Ovary (tissue), 9 donors: ENCODE data around the gene ADAM10. TPM values are rescaled to one million over a fixed set of nuclear protein-coding genes. Genes with fewer than 3 reads are reported as not detected.
A peak's percentile ranks its signal among the peaks of the same experiment; 100 is the strongest.

Source experiments
- DNase-seq, 5 donors: peaks; one replicate each; pipeline ENCODE4 v3.0.0-alpha.2; 2019 to 2020
- H3K27ac ChIP-seq, 2 donors: fragments of 200-600 bp; one replicate each; pipeline versions ENCODE4 v1.5.1 to v1.8.0; 2019 to 2022
- H3K27me3 ChIP-seq: fragments of 200-600 bp; one replicate; pipeline ENCODE4 v1.8.0; 2022
- H3K36me3 ChIP-seq: fragments of 200-600 bp; sonication (generic); one replicate; pipeline ENCODE4 v1.5.1; 2019
- H3K4me1 ChIP-seq: one replicate; pipeline ENCODE4 v1.8.1; 2013; ENCODE audit warnings: mild to moderate bottlenecking, moderate library complexity; ENCODE audit not compliant: insufficient read depth
- H3K4me3 ChIP-seq: fragments of 200-600 bp; sonication (generic); one replicate; pipeline ENCODE4 v1.5.1; 2017
- H3K9me3 ChIP-seq, 2 donors: fragments of 200-600 bp in 1 of 2; sonication (generic) in 1 of 2; one replicate each; pipeline versions ENCODE4 v1.5.1 to v1.8.1; 2013 to 2019; ENCODE audit warnings: mild to moderate bottlenecking in 1 of 2, moderate library complexity in 1 of 2
- CTCF ChIP-seq, 3 donors: fragments of 450-650 bp in 2 of 3; fragments of 200-600 bp in 1 of 3; IDR thresholded peaks; one replicate each; pipeline versions ENCODE4 v1.5.1 to v1.8.0; 2016 to 2022; ENCODE audit warnings: antibody characterized with exemption in 3 of 3, mild to moderate bottlenecking in 1 of 3
- EP300 ChIP-seq: sonication (generic); formaldehyde crosslinking; IDR thresholded peaks from one replicate; pipeline ENCODE4 v1.6.1; 2017; ENCODE audit warnings: antibody characterized with exemption
- POLR2A ChIP-seq: fragments of 450-650 bp; IDR thresholded peaks from one replicate; pipeline ENCODE4 v1.6.1; 2017; ENCODE audit warnings: antibody characterized with exemption, mild to moderate bottlenecking, moderate library complexity
- WGBS, 3 donors: extraction: QIAGEN DNeasy Blood & Tissue Kit in 1 of 3; methylation state at CpG; one replicate each; pipeline versions ENCODE4 v1.1.5 to v1.1.7; 2013 to 2017; 5-methylcytosine and 5-hydroxymethylcytosine counted together
- intact Hi-C, 4 donors: fragments of 100-400 bp; cut with DNase I; formaldehyde crosslinking; loops; one replicate each; pipeline versions ENCODE4 v1.11.0 to v1.15.1; 2022 to 2023
- polyA plus RNA-seq, 2 donors: library from polyadenylated mRNA; stranded (reverse); fragments of 200-250 nt in 1 of 2; fragments of 350-450 nt in 1 of 2; fragmentation: Illumina TruSeq in 1 of 2; extraction: RNeasy Lipid Tissue Mini Kit (QIAGEN cat#74804) in 1 of 2; gene quantifications; one replicate each; pipeline ENCODE4 v1.2.3, GENCODE V29; 2013 to 2014
- total RNA-seq, 7 donors: library from RNA; depleted of rRNA in 2 of 7; stranded (reverse); fragments of >200 nt in 2 of 7; fragmentation: NEBNext Ultra II Directional in 3 of 7; extraction: Animal tissue kit (Norgen Biotek cat#: 25700) in 3 of 7; gene quantifications; one replicate each; pipeline versions ENCODE4 v1.1.0 to v1.2.4, GENCODE V29; 2016 to 2023
- donor health status: DM: no; HTN: no; CAD: no; lungs with moderate emphysema.
- donor health status: DM: no; HTN: no; CAD: no.
- donor health status: Bipolar disorder and iron deficiency.
- donor health status: DM: yes; HTN: yes; CAD: no.
- donor health status: DM: no; HTN: no; CAD: no.
- donor health status: DM: yes; HTN: yes; CAD: no.

Gene ADAM10
- total and polyA plus RNA-seq, 9 donors: 23.2 to 86.4 (median 63.0) TPM

DNA sequence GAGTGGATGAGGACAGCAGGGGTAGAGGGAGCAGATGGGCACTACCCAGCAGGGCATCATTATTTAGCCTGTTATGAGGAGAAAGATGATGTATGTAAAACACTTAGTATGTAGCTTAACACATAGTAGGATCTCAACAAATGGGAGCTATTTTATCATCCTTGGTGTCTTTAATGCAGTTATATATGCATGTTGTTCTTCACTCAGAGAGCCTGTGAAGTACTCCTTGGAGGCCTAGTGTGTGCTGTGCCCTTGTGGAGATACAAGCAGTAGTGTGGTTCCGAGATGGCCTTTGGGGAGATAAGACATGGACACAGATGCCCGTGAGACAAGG, 193.5 kb downstream of the ADAM10 start:
- WGBS, 3 donors: 50 to 66% (median 65%) methylated on average over 2 of the region's 2 CpGs
- H3K27ac ChIP-seq: peak overlapping the region in 1 of 2 donors; percentile 35
- no peak for DNase-seq

DNA sequence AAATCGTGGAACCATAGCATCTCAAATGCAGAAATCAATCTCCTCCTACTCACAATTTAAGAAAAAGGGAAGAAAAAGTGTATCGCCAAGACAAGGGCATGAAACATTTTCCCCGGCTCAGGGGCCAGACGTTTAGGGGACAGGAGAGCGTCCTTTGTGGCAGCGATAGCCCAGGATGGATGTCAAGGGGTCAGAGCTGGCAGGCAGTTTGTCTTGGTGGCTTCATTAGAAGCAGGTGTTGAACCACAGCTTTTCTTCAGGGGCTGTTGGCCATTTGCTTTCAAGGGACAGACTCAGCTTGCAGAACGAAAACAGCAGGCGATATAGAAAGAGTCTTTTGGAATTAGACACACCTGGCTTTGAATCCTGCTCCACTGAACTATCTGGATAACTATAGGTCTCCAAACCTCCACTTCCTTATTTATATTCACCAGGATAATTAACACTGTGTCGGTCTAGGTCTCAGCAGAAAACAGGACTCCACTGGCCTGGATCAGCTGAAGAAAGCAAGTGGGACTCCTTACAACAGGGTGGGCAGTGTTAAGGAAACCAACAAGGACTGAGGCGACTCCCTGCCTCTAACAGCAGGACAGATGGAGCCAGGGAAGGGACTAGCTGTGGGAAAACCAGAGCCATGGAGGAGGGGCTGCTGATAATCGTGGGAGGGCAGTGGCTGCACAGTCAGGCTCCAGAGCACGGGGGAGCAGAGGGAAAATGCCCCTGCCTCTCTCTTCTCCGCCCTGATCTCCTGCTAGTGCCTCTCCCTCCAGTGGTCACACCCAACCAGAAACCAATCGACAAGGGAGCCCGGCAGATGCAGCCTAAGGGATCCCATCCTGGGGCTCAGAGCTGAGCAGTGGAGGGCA, 194.1 kb downstream of the ADAM10 start:
- intact Hi-C loops: no loop called here
- H3K27me3 ChIP-seq: no peaks in the 10 kb centered on the region
- H3K9me3 ChIP-seq: no peaks in the 10 kb centered on the region
- peak overlapping the region in 1 of 2 donors; percentile 35 for H3K27ac ChIP-seq
- 80 to 81% (median 80%) methylated on average over 15 of the region's 15 CpGs for WGBS, 3 donors
- no peak for TF ChIP-seq EP300
- H3K4me3 ChIP-seq: no peak overlapping the region
- H3K4me1 ChIP-seq: peaks cover 13% of the 10 kb centered on the region
- H3K36me3 ChIP-seq: no peaks in the 10 kb centered on the region
- DNase-seq: no peak

More for the DNA sequence above, 193.5 kb downstream of the ADAM10 start:
- intact Hi-C loops: no loop called here
- peaks cover 13% of the 10 kb centered on the region for H3K4me1 ChIP-seq
- H3K9me3 ChIP-seq: no peaks in the 10 kb centered on the region
- H3K4me3 ChIP-seq: no peak overlapping the region
- H3K36me3 ChIP-seq: no peaks in the 10 kb centered on the region
- no peak for TF ChIP-seq CTCF (IDR thresholded peaks at IDR 0.05)
- TF ChIP-seq EP300: no peak
- TF ChIP-seq POLR2A: no peak
- H3K27me3 ChIP-seq: no peaks in the 10 kb centered on the region

GRCh38 chr15:58554758-58555157, 194.7 kb downstream of the ADAM10 start:
- Histone ChIP-seq H3K27me3 (no peaks in the 10 kb centered on the region), H3K4me3 (no peak overlapping the region), H3K36me3 (no peaks in the 10 kb centered on the region), H3K4me1 (peaks cover 13% of the 10 kb centered on the region), H3K27ac (no peak overlapping the region), H3K9me3 (no peaks in the 10 kb centered on the region)
- TF ChIP-seq POLR2A (no peak), CTCF (IDR thresholded peaks at IDR 0.05) (no peak)
- WGBS, 3 donors: 84 to 92% (median 91%) methylated on average over 5 of the region's 5 CpGs
- intact Hi-C loops: no loop called here
- DNase-seq: no peak

- H3K27me3 ChIP-seq: no peaks in the 10 kb centered on the region
- TF ChIP-seq POLR2A: no peak
- no peak for TF ChIP-seq CTCF (IDR thresholded peaks at IDR 0.05)
- no peak for TF ChIP-seq EP300
- no peak overlapping the region for H3K27ac ChIP-seq
- WGBS, 3 donors: 84 to 93% (median 87%) methylated on average over 10 of the region's 10 CpGs
- no peak overlapping the region for H3K4me3 ChIP-seq
- no peaks in the 10 kb centered on the region for H3K36me3 ChIP-seq
- peaks cover 13% of the 10 kb centered on the region for H3K4me1 ChIP-seq
- DNase-seq: no peak
- H3K9me3 ChIP-seq: no peaks in the 10 kb centered on the region
- intact Hi-C loops: no loop called here
Observed at GRCh38 chr15:58553365-58553918, 196.1 kb downstream of the ADAM10 start.
